GM06990 (cell line): ENCODE results near the gene LARGE1.

Experiments used
- DNase-seq: peaks from one replicate; pipeline ENCODE4 v3.0.0-alpha.2; 2011; ENCODE audit not compliant: insufficient read length; ENCODE audit errors: extremely low read depth
- H3K27me3 ChIP-seq: replicated peaks from 2 replicates; pipeline ENCODE4 v1.6.0; 2011; ENCODE audit warnings: low read length; ENCODE audit not compliant: control insufficient read depth, insufficient read depth
- H3K36me3 ChIP-seq: 2 replicates; pipeline ENCODE4 v1.5.1; 2011; ENCODE audit warnings: low read length; ENCODE audit not compliant: control insufficient read depth, insufficient read depth
- H3K4me3 ChIP-seq: replicated peaks from 2 replicates; pipeline ENCODE4 v1.5.1; 2011; ENCODE audit warnings: low read depth, mild to moderate bottlenecking, control low read depth, low read length
- TF ChIP-seq, protein P1 (sequence below): IDR thresholded peaks from 2 replicates; pipeline ENCODE4 v1.5.1; 2011; ENCODE audit warnings: low read length, control low read depth, mild to moderate bottlenecking, inconsistent platforms; ENCODE audit not compliant: insufficient read depth, poor library complexity, severe bottlenecking

The LARGE1 gene

DNA sequence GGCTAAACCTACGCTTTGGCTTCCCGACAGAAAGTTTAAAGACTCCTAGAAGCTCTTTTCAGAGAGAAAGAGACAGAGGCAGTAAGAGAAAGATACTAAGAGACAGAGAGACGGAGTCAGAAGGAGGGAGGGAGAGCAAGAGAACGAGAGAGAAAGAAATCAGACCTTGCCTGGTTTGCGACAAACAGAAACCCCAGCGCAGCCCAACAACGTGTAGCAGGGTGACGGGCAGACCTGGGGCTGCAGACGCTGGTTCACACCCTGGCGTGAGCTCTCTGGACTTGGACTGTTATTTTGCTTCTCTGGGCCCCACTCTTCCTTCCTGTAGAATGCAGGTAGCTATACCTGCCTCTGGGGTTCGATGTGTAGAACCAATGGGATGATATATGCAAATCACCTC, 617.7 kb downstream of the LARGE1 start:
- TF ChIP-seq, protein P1, sequence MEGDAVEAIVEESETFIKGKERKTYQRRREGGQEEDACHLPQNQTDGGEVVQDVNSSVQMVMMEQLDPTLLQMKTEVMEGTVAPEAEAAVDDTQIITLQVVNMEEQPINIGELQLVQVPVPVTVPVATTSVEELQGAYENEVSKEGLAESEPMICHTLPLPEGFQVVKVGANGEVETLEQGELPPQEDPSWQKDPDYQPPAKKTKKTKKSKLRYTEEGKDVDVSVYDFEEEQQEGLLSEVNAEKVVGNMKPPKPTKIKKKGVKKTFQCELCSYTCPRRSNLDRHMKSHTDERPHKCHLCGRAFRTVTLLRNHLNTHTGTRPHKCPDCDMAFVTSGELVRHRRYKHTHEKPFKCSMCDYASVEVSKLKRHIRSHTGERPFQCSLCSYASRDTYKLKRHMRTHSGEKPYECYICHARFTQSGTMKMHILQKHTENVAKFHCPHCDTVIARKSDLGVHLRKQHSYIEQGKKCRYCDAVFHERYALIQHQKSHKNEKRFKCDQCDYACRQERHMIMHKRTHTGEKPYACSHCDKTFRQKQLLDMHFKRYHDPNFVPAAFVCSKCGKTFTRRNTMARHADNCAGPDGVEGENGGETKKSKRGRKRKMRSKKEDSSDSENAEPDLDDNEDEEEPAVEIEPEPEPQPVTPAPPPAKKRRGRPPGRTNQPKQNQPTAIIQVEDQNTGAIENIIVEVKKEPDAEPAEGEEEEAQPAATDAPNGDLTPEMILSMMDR: no peak
- Histone ChIP-seq H3K36me3 (no peaks in the 10 kb centered on the region), H3K27me3 (no peaks in the 10 kb centered on the region), H3K4me3 (no peak overlapping the region)
- DNase-seq: no peak

DNA sequence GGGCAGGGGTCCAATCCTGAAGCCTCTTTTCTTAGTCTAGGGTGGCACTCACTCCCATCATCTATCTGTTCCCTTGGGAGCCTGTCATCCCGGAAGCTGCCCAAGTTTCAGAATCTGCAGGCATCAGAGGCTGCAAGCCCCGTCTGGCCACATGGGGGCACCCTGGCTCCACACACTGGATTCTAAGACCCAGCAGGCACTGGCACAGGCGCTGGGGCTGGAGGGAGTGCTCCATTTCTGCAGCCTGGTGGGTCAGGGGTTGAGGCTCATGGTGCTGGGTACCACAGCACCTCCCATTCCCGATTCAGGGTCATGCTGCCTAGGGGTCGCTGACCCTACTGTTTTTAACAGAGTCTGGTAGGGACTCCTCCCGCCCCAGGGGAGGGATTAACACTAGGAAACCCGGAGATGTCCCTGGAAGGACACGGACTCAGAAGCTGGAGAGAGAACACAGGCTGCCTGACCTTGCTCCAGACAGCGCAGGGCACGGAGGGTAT, 618.2 kb downstream of the LARGE1 start:
- no peaks in the 10 kb centered on the region for H3K27me3 ChIP-seq
- peak; percentile 75 for DNase-seq
- no peaks in the 10 kb centered on the region for H3K36me3 ChIP-seq
- no peak overlapping the region for H3K4me3 ChIP-seq
- TF ChIP-seq, protein P1: peak; percentile 99

DNA sequence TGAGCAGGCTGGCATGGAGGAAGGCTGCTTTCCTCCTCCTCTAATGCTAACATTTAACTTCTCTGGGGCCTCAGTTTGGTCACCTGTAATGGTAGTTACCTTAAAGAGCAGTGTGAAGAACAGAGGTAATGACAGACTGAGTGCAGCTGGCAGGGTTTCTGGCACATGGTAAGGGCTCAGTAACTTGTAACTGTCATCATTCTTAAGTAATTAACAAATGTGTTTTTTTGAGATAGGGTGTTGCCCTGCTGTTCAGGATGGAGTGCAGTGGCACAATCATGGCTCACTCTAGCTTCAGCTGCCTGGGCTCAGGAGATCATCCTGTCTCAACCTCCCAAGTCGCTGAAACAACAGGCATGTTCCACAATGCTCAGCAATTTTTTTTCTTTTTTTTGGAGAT, 620.1 kb downstream of the LARGE1 start:
- DNase-seq: peak; percentile 43
- TF ChIP-seq, protein P1: no peak
- no peaks in the 10 kb centered on the region for H3K27me3 ChIP-seq
- no peaks in the 10 kb centered on the region for H3K36me3 ChIP-seq
- H3K4me3 ChIP-seq: no peak overlapping the region; the same call in 1 of the 2 replicates

DNA sequence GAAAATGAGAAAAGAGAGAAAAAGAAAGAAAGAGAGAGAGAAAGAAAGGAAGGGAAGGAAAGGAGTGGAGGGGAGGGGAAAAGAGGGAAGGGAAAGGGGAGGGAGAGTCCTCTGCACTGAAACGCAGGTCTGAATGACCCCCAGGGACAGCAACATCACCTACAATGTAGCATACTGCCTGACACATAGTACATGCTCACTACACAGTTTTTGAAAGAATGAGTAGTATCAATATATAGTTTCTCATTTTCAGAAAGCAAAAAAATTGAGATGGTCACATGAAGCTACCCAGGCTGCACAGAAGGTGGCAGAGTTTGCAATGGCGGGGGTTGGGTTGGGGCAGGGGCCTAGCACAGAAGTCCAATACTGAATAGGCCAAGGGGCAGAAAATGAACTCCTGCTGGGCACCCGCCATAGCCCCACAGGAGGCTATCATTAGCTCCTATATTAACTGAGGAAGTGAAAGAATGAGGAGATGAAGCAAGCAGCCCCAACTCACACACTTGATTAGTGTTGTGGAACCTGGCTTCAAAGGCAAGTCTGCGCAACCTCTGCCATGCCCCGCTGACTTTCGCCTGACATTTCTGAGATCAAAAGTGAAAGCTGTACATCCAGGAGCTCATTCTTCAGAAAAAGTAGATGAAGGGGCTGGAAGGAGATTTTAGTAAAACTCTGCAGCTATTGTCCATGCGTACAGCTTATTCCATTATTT, 620.9 kb downstream of the LARGE1 start:
- TF ChIP-seq, protein P1: peak; percentile 16
- H3K27me3 ChIP-seq: no peaks in the 10 kb centered on the region
- H3K4me3 ChIP-seq: no peak overlapping the region
- DNase-seq: peak; percentile 78
- H3K36me3 ChIP-seq: no peaks in the 10 kb centered on the region

DNA sequence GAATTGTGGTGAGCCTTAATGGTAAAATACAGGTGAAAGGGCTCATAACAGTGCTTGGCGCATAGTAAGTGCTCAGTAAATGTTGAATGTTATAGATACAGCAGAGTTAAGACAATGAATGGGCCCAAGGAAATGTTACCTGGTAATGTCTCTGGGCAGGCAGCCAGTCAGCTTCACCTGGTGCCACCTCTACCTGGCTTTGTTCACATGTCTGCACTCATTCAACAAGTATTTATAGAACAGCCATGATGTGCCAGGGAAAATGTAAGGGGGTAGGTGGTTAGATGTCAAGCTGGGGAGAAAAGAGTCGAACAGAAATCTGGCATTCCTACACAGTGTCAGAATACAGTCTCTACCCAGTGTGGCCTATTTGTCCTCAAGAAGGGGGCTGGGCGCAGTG, 623.3 kb downstream of the LARGE1 start:
- no peak for DNase-seq
- no peaks in the 10 kb centered on the region for H3K27me3 ChIP-seq
- H3K4me3 ChIP-seq: no peak overlapping the region
- H3K36me3 ChIP-seq: no peaks in the 10 kb centered on the region
- TF ChIP-seq, protein P1: no peak
